HepG2 (cell line): ENCODE results near the gene CDK9. TPM values are rescaled to one million over a fixed set of nuclear protein-coding genes. Genes with fewer than 3 reads are reported as not detected.

ENCODE experiments used
- CEBPB ChIP-seq: IDR thresholded peaks from 2 replicates; pipeline ENCODE4 v1.6.1; 2011; ENCODE audit warnings: low read depth, low read length, improper control_type of control experiment, borderline replicate concordance
- CREBL2 ChIP-seq: sonication (generic); formaldehyde crosslinking; IDR thresholded peaks from 2 replicates; pipeline ENCODE4 v1.8.1; 2023; ENCODE audit warnings: missing genetic modification reagents, mild to moderate bottlenecking, borderline replicate concordance
- JUNB ChIP-seq: sonication (generic); formaldehyde crosslinking; IDR thresholded peaks from 2 replicates; pipeline ENCODE4 v1.8.0; 2022; ENCODE audit warnings: missing genetic modification reagents, mild to moderate bottlenecking, borderline replicate concordance
- MNT ChIP-seq: fragments of 450-650 bp; IDR thresholded peaks from 2 replicates; pipeline ENCODE4 v1.6.1; 2016
- PRDM15 ChIP-seq: sonication (generic); formaldehyde crosslinking; IDR thresholded peaks from 2 replicates; pipeline ENCODE4 v1.4.0; 2020; ENCODE audit warnings: missing genetic modification reagents
- REL ChIP-seq: sonication (generic); formaldehyde crosslinking; conservative IDR thresholded peaks from 2 replicates; pipeline ENCODE4 v1.8.0; 2022; ENCODE audit warnings: mild to moderate bottlenecking, missing genetic modification reagents, moderate library complexity
- SNAPC4 ChIP-seq: sonication (generic); formaldehyde crosslinking; IDR thresholded peaks from 2 replicates; pipeline ENCODE4 v1.4.0; 2020; ENCODE audit warnings: mild to moderate bottlenecking, missing genetic modification reagents
- TAF15 ChIP-seq: fragments of 200-400 bp; formaldehyde crosslinking; IDR thresholded peaks from one replicate; pipeline ENCODE4 v1.6.1; 2018; ENCODE audit warnings: mild to moderate bottlenecking, low read depth, low read length; ENCODE audit not compliant: poor library complexity, severe bottlenecking
- THYN1 ChIP-seq: sonication (generic); formaldehyde crosslinking; IDR thresholded peaks from 2 replicates; pipeline ENCODE4 v1.8.1; 2023; ENCODE audit warnings: low read depth, mild to moderate bottlenecking, moderate library complexity, missing genetic modification reagents, borderline replicate concordance
- ZNF18 ChIP-seq: sonication (generic); formaldehyde crosslinking; IDR thresholded peaks from 2 replicates; pipeline ENCODE4 v1.8.0; 2022; ENCODE audit warnings: mild to moderate bottlenecking, missing genetic modification reagents; ENCODE audit not compliant: insufficient replicate concordance
- ZNF253 ChIP-seq: sonication (generic); formaldehyde crosslinking; IDR thresholded peaks from 2 replicates; pipeline ENCODE4 v1.8.0; 2022; ENCODE audit warnings: mild to moderate bottlenecking, missing genetic modification reagents, borderline replicate concordance
- ZNF513 ChIP-seq: sonication (generic); formaldehyde crosslinking; conservative IDR thresholded peaks from 2 replicates; pipeline ENCODE4 v1.5.0; 2020; ENCODE audit warnings: missing genetic modification reagents
- polyA plus RNA-seq, 8 experiments: library from polyadenylated mRNA; depleted of rRNA in 3 of 8; stranded (reverse) in 7 of 8; unstranded in 1 of 8; fragments of >200 nt; fragmentation: Illumina TruSeq in 4 of 8; extraction: Trizol in 4 of 8; gene quantifications; 2 replicates each; pipeline versions ENCODE4 v1.2.1 to v1.2.3, GENCODE V29; 2011 to 2016; ENCODE audit warnings: low read depth in 4 of 8, missing spikeins in 1 of 8, mixed read lengths in 1 of 8; ENCODE audit not compliant: insufficient read depth in 1 of 8
- total RNA-seq, 5 experiments: library from RNA; depleted of rRNA; stranded (reverse); fragments of >200 nt; fragmentation: Illumina TruSeq; extraction: Trizol; gene quantifications; 2 replicates each; pipeline ENCODE4 v1.2.3, GENCODE V29; 2016; ENCODE audit warnings: low read depth in 1 of 5

CDK9 gene
- total and polyA plus RNA-seq, 2 of the 13 experiments (the other 11 are each of a cell fraction or from before 2014, with no cell fraction given): 16.8 to 21.5 TPM

GRCh38 chr9:127802576-127803443, 17.0 kb downstream of the CDK9 start, which contains the start of gene FPGS (continued):
- peak; percentile 50; the same call in 1 of the 2 replicates for TF ChIP-seq PRDM15
- TF ChIP-seq ZNF253 (CRISPR knock-in tag): peak; percentile 84; the same call in 1 of the 2 replicates
- no peak; the same call in 1 of the 2 replicates for TF ChIP-seq CREBL2 (CRISPR knock-in tag)
- TF ChIP-seq THYN1 (CRISPR knock-in tag): no peak
- peak; percentile 55 for TF ChIP-seq MNT
- TF ChIP-seq TAF15: no peak
- TF ChIP-seq REL (CRISPR knock-in tag): no peak
- TF ChIP-seq CEBPB: no peak
- no peak for TF ChIP-seq SNAPC4 (CRISPR knock-in tag)
- no peak for TF ChIP-seq ZNF513
- no peak for TF ChIP-seq JUNB
- peak; percentile 30 for TF ChIP-seq ZNF18
